Fibroblast of pulmonary artery (primary cell): ENCODE results near the gene PSMB4.
"Not testable (repeated sequence)": the region's sequence is repeated elsewhere in the genome, so short reads cannot be mapped to it uniquely, and the experiment has no call there.

Experiments
- DNase-seq: peaks from one replicate; pipeline ENCODE4 v3.0.0-alpha.2; 2010; ENCODE audit warnings: low read depth
- H3K4me3 ChIP-seq: replicated peaks from 2 replicates; pipeline ENCODE4 v1.5.1; 2011; ENCODE audit warnings: low read depth, mild to moderate bottlenecking, control low read depth, low read length, moderate library complexity
- CTCF ChIP-seq: IDR thresholded peaks from 2 replicates; pipeline ENCODE4 v1.5.1; 2011; ENCODE audit warnings: mild to moderate bottlenecking, control low read depth, low read length, inconsistent platforms; ENCODE audit errors: missing control alignments

Gene PSMB4

GRCh38 chr1:151372058-151372934 is 27.1 kb upstream of the PSMB4 start, which contains the start of gene SELENBP1:
Gene SELENBP1, minus strand, starts transcription at chr1:151372705. Its CDS starts 64 bp downstream, at chr1:151372641.
- DNase-seq, result peak; percentile 82
- no peak for TF ChIP-seq CTCF
- H3K4me3 ChIP-seq, result peak within 1 kb of the TSS; percentile 61

GRCh38 chr1:151373196-151373595 is 26.2 kb upstream of the PSMB4 start:
- H3K4me3 ChIP-seq, result no peak overlapping the region
- DNase-seq, result no peak
- no peak for TF ChIP-seq CTCF

GRCh38 chr1:151377150-151377884 is 22.1 kb upstream of the PSMB4 start:
- DNase-seq, result no peak
- TF ChIP-seq CTCF, result no peak
- no peak overlapping the region for H3K4me3 ChIP-seq

GRCh38 chr1:151384584-151384983 is 14.8 kb upstream of the PSMB4 start:
- DNase-seq, result no peak
- no peak for TF ChIP-seq CTCF
- no peak overlapping the region for H3K4me3 ChIP-seq

GRCh38 chr1:151386002-151386401 is 13.4 kb upstream of the PSMB4 start:
- no peak for DNase-seq
- TF ChIP-seq CTCF, result no peak
- H3K4me3 ChIP-seq, result no peak overlapping the region

- DNase-seq, H3K4me3 ChIP-seq: not testable (repeated sequence)
These were observed 8.9 kb upstream of the PSMB4 start for GRCh38 chr1:151390221-151391078.

- DNase-seq, result no peak
- no peak overlapping the region for H3K4me3 ChIP-seq
- TF ChIP-seq CTCF, result no peak
These were observed 8.3 kb upstream of the PSMB4 start for GRCh38 chr1:151391079-151391563.
